ENCODE measurements around the gene EIF1. TPM values are rescaled to one million over a fixed set of nuclear protein-coding genes. Genes with fewer than 3 reads are reported as not detected.

The EIF1 gene
- total and polyA plus RNA-seq, 2 experiments from 2014 or later: 272 to 603 TPM

- no peak overlapping the region for H3K27ac Mint-ChIP-seq
- peaks cover 3% of the 10 kb centered on the region; the same call in 1 of the 3 replicates for H3K9me3 Mint-ChIP-seq
- no peak overlapping the region for H3K4me3 Mint-ChIP-seq
- DNase-seq (ENCODE audit: low spot score) (no peak), ATAC-seq (no peak)
- no peaks in the 10 kb centered on the region; the same call in 1 of the 2 replicates for H3K4me1 ChIP-seq (ENCODE audit: insufficient read depth)
- no peaks in the 10 kb centered on the region for H3K36me3 ChIP-seq (ENCODE audit: insufficient read depth)
- no peaks in the 10 kb centered on the region for H3F3A ChIP-seq (replicated peaks; ENCODE audit: low read depth)
- H3K4me1 Mint-ChIP-seq: peaks cover 16% of the 10 kb centered on the region
- H3K27me3 ChIP-seq (ENCODE audit: insufficient read depth): no peaks in the 10 kb centered on the region
- peaks cover 14% of the 10 kb centered on the region for H3K27me3 Mint-ChIP-seq (ENCODE audit: insufficient read depth, low read depth, poor library complexity)
- no peaks in the 10 kb centered on the region; the same call in 2 of the 3 replicates for H3K36me3 Mint-ChIP-seq (ENCODE audit: low read depth)
- TF ChIP-seq ZNF114 (CRISPR knock-in tag; IDR thresholded peaks at IDR 0.05): no peak
- no peak for TF ChIP-seq CTCF (conservative IDR thresholded peaks at IDR 0.05; ENCODE audit: low read depth in 2 of 2)
- no peak for TF ChIP-seq ETS1 (IDR thresholded peaks at IDR 0.05)
- no peak for TF ChIP-seq REST (IDR thresholded peaks at IDR 0.05; ENCODE audit: unreplicated experiment)
- no peak for TF ChIP-seq ZNF331 (CRISPR knock-in tag; IDR thresholded peaks at IDR 0.05; ENCODE audit: low read depth)
- TF ChIP-seq EZH2 (IDR thresholded peaks at IDR 0.05; ENCODE audit: low read depth, unreplicated experiment): no peak
- TF ChIP-seq ZNF462 (CRISPR knock-in tag; IDR thresholded peaks at IDR 0.05): no peak
- TF ChIP-seq CREB1 (CRISPR knock-in tag; IDR thresholded peaks at IDR 0.05; ENCODE audit: low read depth): no peak
- no peak for TF ChIP-seq EZH2phosphoT487 (IDR thresholded peaks at IDR 0.05; ENCODE audit: unreplicated experiment)
- TF ChIP-seq NANOG (IDR thresholded peaks at IDR 0.05; ENCODE audit: borderline replicate concordance): no peak
- TF ChIP-seq POLR2AphosphoS5 (IDR thresholded peaks at IDR 0.05; ENCODE audit: low read depth): no peak
- H3K9me2 ChIP-seq (ENCODE audit: insufficient read depth): no peaks in the 10 kb centered on the region
- no peak overlapping the region for H3K4me3 ChIP-seq
- H4K20me1 ChIP-seq (replicated peaks; ENCODE audit: insufficient read depth): no peaks in the 10 kb centered on the region
- H3K4me2 ChIP-seq: no peak overlapping the region
- no peak overlapping the region for H2AFZ ChIP-seq
- no peak overlapping the region for H3K27ac ChIP-seq (ENCODE audit: low read depth)
- H3K79me2 ChIP-seq (replicated peaks; ENCODE audit: insufficient read depth): no peaks in the 10 kb centered on the region
Observed at GRCh38 chr17:41722231-41722630, 33.5 kb downstream of the EIF1 start.

Measured in GM23338 (cell line).